OCI-LY7 (cell line): ENCODE results near the gene LRP1B. TPM values are rescaled to one million over a fixed set of nuclear protein-coding genes. Genes with fewer than 3 reads are reported as not detected.

Experiments used
- BruUV-seq: library from RNA; stranded (reverse); fragments of 400-500 nt; replicated peaks from 2 replicates; lab custom pipeline; 2021; lab: Mats Ljungman, UMichigan
- CTCF ChIA-PET: fragments of 300-600 bp; sonication (Branson Sonifier 250); formaldehyde crosslinking; loops from one replicate; lab custom pipeline; 2022; ENCODE audit warnings: antibody characterized with exemption; ENCODE audit not compliant: unreplicated experiment; lab: Charles Lee
- POLR2A ChIA-PET: fragments of 300-600 bp; sonication (Branson Sonifier 250); formaldehyde crosslinking; loops from one replicate; lab custom pipeline; 2022; ENCODE audit warnings: antibody characterized with exemption; lab: Charles Lee
- DNase-seq: peaks from one replicate; pipeline ENCODE4 v3.0.0-alpha.2; 2015; ENCODE audit warnings: low spot score
- H2AFZ ChIP-seq: fragments of 200-600 bp; sonication (generic), shearing (Covaris generic); 2 replicates; pipeline ENCODE4 v1.6.1; 2014; ENCODE audit warnings: mild to moderate bottlenecking, antibody characterized with exemption, low read length, moderate library complexity
- H3K27ac ChIP-seq: fragments of 200-600 bp; sonication (generic); 2 replicates; pipeline ENCODE4 v1.5.1; 2014; ENCODE audit warnings: mixed run types, low read depth, mild to moderate bottlenecking, moderate library complexity, low read length, inconsistent platforms; ENCODE audit not compliant: poor library complexity, severe bottlenecking
- H3K36me3 ChIP-seq: fragments of 200-600 bp; sonication (generic); 2 replicates; pipeline ENCODE4 v1.6.1; 2014; ENCODE audit warnings: mild to moderate bottlenecking, antibody characterized with exemption, low read length, moderate library complexity, mixed read lengths; ENCODE audit not compliant: insufficient read depth
- H3K4me1 ChIP-seq: fragments of 200-600 bp; sonication (generic); 2 replicates; pipeline ENCODE4 v1.5.1; 2014; ENCODE audit warnings: mild to moderate bottlenecking, low read length; ENCODE audit not compliant: insufficient read depth, poor library complexity, severe bottlenecking
- H3K4me2 ChIP-seq: fragments of 200-600 bp; sonication (generic); 2 replicates; pipeline ENCODE4 v1.6.1; 2014; ENCODE audit warnings: mild to moderate bottlenecking, low read length
- H3K4me3 ChIP-seq: fragments of 200-600 bp; sonication (generic); 2 replicates; pipeline ENCODE4 v1.5.1; 2014; ENCODE audit warnings: mild to moderate bottlenecking, low read depth, low read length; ENCODE audit not compliant: poor library complexity, severe bottlenecking
- H3K79me2 ChIP-seq: fragments of 200-600 bp; sonication (generic); 2 replicates; pipeline ENCODE4 v1.6.1; 2016; ENCODE audit warnings: low read depth, mild to moderate bottlenecking, low read length, moderate library complexity, mixed read lengths; ENCODE audit not compliant: insufficient read depth
- H3K9me2 ChIP-seq: fragments of 200-600 bp; sonication (generic); 2 replicates; pipeline ENCODE4 v1.6.1; 2016; ENCODE audit warnings: mild to moderate bottlenecking, low read length, mixed read lengths; ENCODE audit not compliant: insufficient read depth
- H3K9me3 ChIP-seq: fragments of 200-600 bp; sonication (generic); 2 replicates; pipeline ENCODE4 v1.6.1; 2014; ENCODE audit warnings: mild to moderate bottlenecking, mixed run types, low read length, mixed read lengths
- H4K20me1 ChIP-seq: fragments of 200-600 bp; sonication (generic); 2 replicates; pipeline ENCODE4 v1.6.1; 2014; ENCODE audit warnings: mild to moderate bottlenecking, antibody characterized with exemption, low read length, moderate library complexity, mixed read lengths; ENCODE audit not compliant: insufficient read depth
- CTCF ChIP-seq: fragments of 200-600 bp; sonication (generic); conservative IDR thresholded peaks from 2 replicates; pipeline ENCODE4 v1.5.1; 2014; ENCODE audit warnings: mild to moderate bottlenecking, antibody characterized with exemption, low read length, moderate library complexity, mixed read lengths
- EZH2phosphoT487 ChIP-seq: fragments of 200-600 bp; sonication (generic); IDR thresholded peaks from 2 replicates; pipeline ENCODE4 v1.6.1; 2018; ENCODE audit warnings: low read depth, borderline replicate concordance, mild to moderate bottlenecking, mixed run types, antibody characterized with exemption, low read length, moderate library complexity, mixed read lengths
- intact Hi-C: fragments of 100-400 bp; cut with micrococcal nuclease; formaldehyde crosslinking; loops from one replicate; pipeline ENCODE4 v1.10.0; 2022; ENCODE audit not compliant: unreplicated experiment
- total RNA-seq, 2 experiments: library from RNA; depleted of rRNA in 1 of 2; stranded (reverse); fragments of >200 nt in 1 of 2; shearing (Covaris generic) in 1 of 2; gene quantifications; 2 replicates each; pipeline ENCODE4 v1.2.3, GENCODE V29; 2014 to 2022

The LRP1B gene
- total RNA-seq, 2 experiments from 2014 or later = not detected

GRCh38 chr2:141522048-141522447, 608.8 kb downstream of the LRP1B start:
- Histone ChIP-seq H2AFZ (no peak overlapping the region), H3K9me3 (no peaks in the 10 kb centered on the region), H3K27ac (no peak overlapping the region), H3K4me3 (no peak overlapping the region), H3K4me1 (no peaks in the 10 kb centered on the region), H4K20me1 (no peaks in the 10 kb centered on the region), H3K4me2 (no peak overlapping the region), H3K36me3 (no peaks in the 10 kb centered on the region), H3K9me2 (no peaks in the 10 kb centered on the region), H3K79me2 (no peaks in the 10 kb centered on the region)
- no peak for TF ChIP-seq CTCF
- TF ChIP-seq EZH2phosphoT487 = no peak
- CTCF ChIA-PET = no interaction called here
- intact Hi-C loops = no loop called here
- POLR2A ChIA-PET = no interaction called here
- no peak for DNase-seq
- BruUV-seq = no TSS peak

- Histone ChIP-seq H4K20me1 (no peaks in the 10 kb centered on the region), H3K36me3 (no peaks in the 10 kb centered on the region), H3K9me2 (no peaks in the 10 kb centered on the region), H3K27ac (no peak overlapping the region), H3K9me3 (no peaks in the 10 kb centered on the region), H3K4me1 (no peaks in the 10 kb centered on the region), H3K4me2 (no peak overlapping the region), H3K4me3 (no peak overlapping the region), H3K79me2 (no peaks in the 10 kb centered on the region), H2AFZ (no peak overlapping the region)
- POLR2A ChIA-PET = interaction anchor here (0.5 to 0.6 kb wide), 3 partner anchors 21 to 30 kb away, joined by 3 to 4 read pairs (median 3); no protein-coding TSS in a partner anchor
- CTCF ChIA-PET = no interaction called here
- DNase-seq = no peak
- intact Hi-C loops = no loop called here
- BruUV-seq = no TSS peak
- TF ChIP-seq CTCF (no peak), EZH2phosphoT487 (no peak)
Measured at GRCh38 chr2:141519906-141520305, 610.9 kb downstream of the LRP1B start.

DNA sequence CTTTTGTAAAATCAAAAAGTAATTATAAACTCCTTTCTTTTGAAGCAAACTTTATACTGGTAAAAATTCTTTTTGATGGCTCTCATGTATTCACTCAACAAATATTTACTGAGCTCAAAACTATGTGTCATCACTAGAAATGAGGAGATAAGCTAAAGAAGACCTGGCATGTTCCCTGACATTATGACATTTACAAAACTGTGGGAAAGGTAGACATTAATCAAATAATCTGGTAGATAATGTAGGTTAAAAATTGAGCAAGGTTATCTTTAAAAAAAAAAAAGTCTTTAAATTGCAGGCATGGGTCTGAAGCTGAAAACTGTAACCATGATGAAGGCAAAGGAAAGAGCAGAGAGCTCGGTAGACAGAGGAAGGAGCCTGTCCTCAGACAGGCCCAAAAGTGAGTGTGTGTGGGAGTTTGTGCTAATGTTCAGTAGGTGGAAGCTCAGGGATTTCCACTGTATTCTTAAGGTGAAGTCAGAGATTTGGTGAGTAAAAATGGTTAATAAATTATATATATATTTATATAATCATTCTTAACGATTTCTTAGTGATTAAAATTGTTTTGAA, 612.9 kb downstream of the LRP1B start:
- Histone ChIP-seq H3K4me3 (no peak overlapping the region), H3K9me2 (no peaks in the 10 kb centered on the region), H3K4me2 (no peak overlapping the region), H3K79me2 (no peaks in the 10 kb centered on the region), H3K27ac (no peak overlapping the region), H3K36me3 (no peaks in the 10 kb centered on the region), H3K9me3 (no peaks in the 10 kb centered on the region), H3K4me1 (no peaks in the 10 kb centered on the region), H4K20me1 (no peaks in the 10 kb centered on the region), H2AFZ (no peak overlapping the region)
- ChIA-PET POLR2A (interaction anchor here (0.9 kb wide), 1 partner anchor 10 kb away, joined by 3 read pairs; no protein-coding TSS in a partner anchor), CTCF (no interaction called here)
- intact Hi-C loops = no loop called here
- BruUV-seq = no TSS peak
- TF ChIP-seq CTCF = no peak
- TF ChIP-seq EZH2phosphoT487 = no peak
- DNase-seq = no peak
